Psoas muscle (tissue), 8 donors: Measurements from ENCODE around the gene GDAP2. TPM values are rescaled to one million over a fixed set of nuclear protein-coding genes. Genes with fewer than 3 reads are reported as not detected.

Experiments used
- ATAC-seq, 4 donors: fragments of 200-7000 bp; cut with Tn5 transposase; one replicate each; pipeline ENCODE4 v1.9.1; 2020; ENCODE audit warnings: moderate library complexity in 3 of 4, mild to moderate bottlenecking in 2 of 4
- DNase-seq, 2 donors: peaks; one replicate each; pipeline ENCODE4 v3.0.0-alpha.2; 2020
- H3K27ac ChIP-seq: fragments of 200-600 bp; one replicate; pipeline ENCODE4 v1.8.0; 2022
- H3K27me3 ChIP-seq, 3 donors: fragments of 200-600 bp in 1 of 3; one replicate each; pipeline versions ENCODE4 v1.6.1 to v1.8.0; 2013 to 2022; ENCODE audit warnings: low read length in 2 of 3, mild to moderate bottlenecking in 2 of 3, moderate library complexity in 1 of 3; ENCODE audit not compliant: insufficient read depth in 3 of 3
- H3K36me3 ChIP-seq, 2 donors: fragments of 200-600 bp in 1 of 2; one replicate each; pipeline versions ENCODE4 v1.6.1 to v1.8.0; 2013 to 2022; ENCODE audit warnings: low read depth in 1 of 2, mild to moderate bottlenecking in 1 of 2, moderate library complexity in 1 of 2; ENCODE audit not compliant: insufficient read depth in 1 of 2
- H3K4me1 ChIP-seq: fragments of 200-600 bp; one replicate; pipeline ENCODE4 v1.8.0; 2022
- H3K4me3 ChIP-seq: fragments of 200-600 bp; one replicate; pipeline ENCODE4 v1.8.0; 2022; ENCODE audit warnings: mild to moderate bottlenecking
- H3K9me3 ChIP-seq: fragments of 200-600 bp; one replicate; pipeline ENCODE4 v1.8.0; 2022
- WGBS, 3 donors: extraction: QIAGEN DNeasy Blood & Tissue Kit; methylation state at CpG; one replicate each; pipeline versions ENCODE4 v1.1.6 to v1.1.7; 2013; 5-methylcytosine and 5-hydroxymethylcytosine counted together
- intact Hi-C, 2 donors: fragments of 100-400 bp; cut with DNase I; formaldehyde crosslinking; loops; one replicate each; pipeline versions ENCODE4 v1.11.0 to v1.14.2; 2022
- polyA plus RNA-seq, 3 donors: library from polyadenylated mRNA; stranded (reverse); fragments of 200-250 nt; gene quantifications; one replicate each; pipeline ENCODE4 v1.2.3, GENCODE V29; 2013
- total RNA-seq, 4 donors: library from RNA; stranded (reverse); fragmentation: NEBNext Ultra II Directional in 2 of 4; extraction: Animal tissue kit (Norgen Biotek cat#: 25700) in 2 of 4; gene quantifications; one replicate each; pipeline versions ENCODE4 v1.2.1 to v1.2.4, GENCODE V29; 2021 to 2023
- TF ChIP-seq, protein P1 (sequence below): fragments of 200-600 bp; IDR thresholded peaks from one replicate; pipeline ENCODE4 v1.8.0; 2022; ENCODE audit warnings: antibody characterized with exemption
- donor health status: healthy with polysubstance abuse.
- donor health status: DM: no; HTN: no; CAD: no; lungs with moderate emphysema.
- donor health status: Bipolar disorder and iron deficiency.
- donor health status: healthy.
- donor health status: DM: yes; HTN: yes; CAD: no.
- donor health status: DM: no; HTN: no; CAD: no.
- donor health status: DM: no; HTN: no; CAD: no.
- donor health status: DM: yes; HTN: yes; CAD: no.

Gene GDAP2
- total and polyA plus RNA-seq, 7 donors: 2.4 to 12.2 (median 9.3) TPM

DNA sequence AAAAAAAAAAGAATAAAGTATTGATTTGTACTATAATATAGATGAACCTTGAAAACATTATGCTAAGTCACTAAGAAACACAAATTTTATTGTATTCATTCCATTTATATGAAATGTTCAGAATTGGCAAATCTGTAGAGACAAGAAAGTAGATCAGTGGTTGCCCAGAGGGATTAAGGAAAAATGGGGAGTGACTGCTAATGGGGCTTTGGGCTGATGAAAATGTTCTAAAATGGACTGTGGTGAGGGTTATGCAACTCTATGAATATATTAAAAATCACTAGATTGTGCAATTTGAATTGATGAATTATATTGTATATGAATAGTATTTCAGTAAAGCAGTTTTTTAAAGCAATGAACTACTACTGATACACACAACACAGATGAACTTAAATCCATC is 10.0 kb downstream of the GDAP2 start:
- Histone ChIP-seq H3K4me1 (no peaks in the 10 kb centered on the region), H3K9me3 (no peaks in the 10 kb centered on the region), H3K27me3 (no peaks in the 10 kb centered on the region), H3K36me3 (peaks cover 0 to 59% of the 10 kb centered on the region in 2 donors), H3K27ac (no peak overlapping the region), H3K4me3 (no peak overlapping the region)
- DNase-seq: no peak
- intact Hi-C loops: no loop called here
- TF ChIP-seq, protein P1, sequence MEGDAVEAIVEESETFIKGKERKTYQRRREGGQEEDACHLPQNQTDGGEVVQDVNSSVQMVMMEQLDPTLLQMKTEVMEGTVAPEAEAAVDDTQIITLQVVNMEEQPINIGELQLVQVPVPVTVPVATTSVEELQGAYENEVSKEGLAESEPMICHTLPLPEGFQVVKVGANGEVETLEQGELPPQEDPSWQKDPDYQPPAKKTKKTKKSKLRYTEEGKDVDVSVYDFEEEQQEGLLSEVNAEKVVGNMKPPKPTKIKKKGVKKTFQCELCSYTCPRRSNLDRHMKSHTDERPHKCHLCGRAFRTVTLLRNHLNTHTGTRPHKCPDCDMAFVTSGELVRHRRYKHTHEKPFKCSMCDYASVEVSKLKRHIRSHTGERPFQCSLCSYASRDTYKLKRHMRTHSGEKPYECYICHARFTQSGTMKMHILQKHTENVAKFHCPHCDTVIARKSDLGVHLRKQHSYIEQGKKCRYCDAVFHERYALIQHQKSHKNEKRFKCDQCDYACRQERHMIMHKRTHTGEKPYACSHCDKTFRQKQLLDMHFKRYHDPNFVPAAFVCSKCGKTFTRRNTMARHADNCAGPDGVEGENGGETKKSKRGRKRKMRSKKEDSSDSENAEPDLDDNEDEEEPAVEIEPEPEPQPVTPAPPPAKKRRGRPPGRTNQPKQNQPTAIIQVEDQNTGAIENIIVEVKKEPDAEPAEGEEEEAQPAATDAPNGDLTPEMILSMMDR: no peak
- ATAC-seq: no peak

DNA sequence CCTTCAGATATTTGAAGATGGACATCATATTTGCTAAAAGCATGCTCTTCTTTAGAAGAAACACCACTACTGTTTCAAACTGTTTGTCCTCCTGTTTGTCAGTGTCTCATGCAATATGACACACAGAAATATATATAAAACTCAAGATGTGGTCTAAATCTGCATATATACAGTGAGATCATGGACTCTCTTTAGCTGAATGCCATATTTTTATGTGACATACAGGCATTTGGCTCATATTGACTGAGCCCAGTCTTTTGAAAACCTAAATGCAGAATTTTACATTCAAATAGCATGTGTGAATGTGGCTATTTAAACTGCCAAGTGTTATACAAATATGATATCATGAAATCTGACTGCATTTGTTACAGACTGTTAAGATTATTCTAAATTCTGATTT is 18.4 kb downstream of the GDAP2 start:
- H3K36me3 ChIP-seq: peaks cover 0 to 100% of the 10 kb centered on the region in 2 donors
- intact Hi-C loops: no loop called here
- DNase-seq (no peak), ATAC-seq (no peak)
- H3K4me1 ChIP-seq: no peaks in the 10 kb centered on the region
- H3K27ac ChIP-seq: no peak overlapping the region
- H3K27me3 ChIP-seq: no peaks in the 10 kb centered on the region
- H3K9me3 ChIP-seq: no peaks in the 10 kb centered on the region
- TF ChIP-seq, protein P1: no peak
- H3K4me3 ChIP-seq: no peak overlapping the region

DNA sequence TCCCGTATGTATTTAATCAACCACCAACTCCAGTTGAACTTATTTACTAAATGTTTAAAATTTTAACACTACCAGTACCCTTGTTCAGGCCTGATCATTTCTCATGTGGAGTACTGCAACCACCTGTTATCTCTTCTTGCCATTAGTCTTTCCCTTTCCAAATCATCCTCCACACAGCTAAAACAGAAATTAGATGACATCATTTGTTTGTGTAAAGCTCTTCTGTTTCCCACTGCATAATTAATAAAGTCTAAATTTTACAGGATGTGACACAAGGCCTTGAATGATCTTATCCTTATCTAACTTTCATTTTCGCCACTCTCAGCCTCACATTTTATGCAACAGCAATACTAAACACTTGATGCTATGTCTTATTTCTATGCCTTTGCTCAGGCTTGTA is 24.4 kb downstream of the GDAP2 start:
- Histone ChIP-seq H3K27ac (no peak overlapping the region), H3K4me1 (no peaks in the 10 kb centered on the region), H3K4me3 (no peak overlapping the region), H3K9me3 (no peaks in the 10 kb centered on the region), H3K36me3 (peaks cover 6 to 97% of the 10 kb centered on the region in 2 donors), H3K27me3 (no peaks in the 10 kb centered on the region)
- DNase-seq (no peak), ATAC-seq (no peak)
- TF ChIP-seq, protein P1: no peak
- WGBS, 3 donors: 93 to 98% (median 97%) methylated on average over 2 of the region's 2 CpGs
- intact Hi-C loops: loop anchor here in 1 of 2 donors (10.0 kb wide), 1 partner anchor 50 kb away; no protein-coding TSS in a partner anchor

DNA sequence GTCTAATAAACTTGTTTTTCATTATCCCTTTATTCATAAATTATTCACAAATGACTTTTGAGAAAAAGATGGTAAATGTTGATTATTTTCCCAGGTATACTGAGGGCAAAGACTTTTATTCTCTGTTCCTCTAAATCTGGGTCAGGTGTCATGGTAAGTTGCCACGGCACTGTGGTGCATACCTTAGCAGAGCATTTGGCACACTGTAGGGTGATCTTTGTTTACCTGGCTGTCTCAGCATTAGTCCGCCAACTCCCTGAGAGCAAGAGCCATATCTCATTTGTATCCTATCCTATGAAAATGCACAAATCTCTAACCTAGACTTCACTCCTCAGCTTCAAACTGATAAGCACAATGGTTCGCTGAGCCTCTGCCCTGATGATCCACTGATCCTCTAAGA is 24.9 kb downstream of the GDAP2 start:
- Histone ChIP-seq H3K27ac (no peak overlapping the region), H3K36me3 (peaks cover 6 to 97% of the 10 kb centered on the region in 2 donors), H3K9me3 (no peaks in the 10 kb centered on the region), H3K4me1 (no peaks in the 10 kb centered on the region), H3K27me3 (no peaks in the 10 kb centered on the region), H3K4me3 (no peak overlapping the region)
- TF ChIP-seq, protein P1: no peak
- ATAC-seq (no peak), DNase-seq (no peak)
- intact Hi-C loops: loop anchor here in 1 of 2 donors (10.0 kb wide), 1 partner anchor 50 kb away; no protein-coding TSS in a partner anchor
- WGBS, 3 donors: 84 to 90% (median 86%) methylated on average over 3 of the region's 3 CpGs

DNA sequence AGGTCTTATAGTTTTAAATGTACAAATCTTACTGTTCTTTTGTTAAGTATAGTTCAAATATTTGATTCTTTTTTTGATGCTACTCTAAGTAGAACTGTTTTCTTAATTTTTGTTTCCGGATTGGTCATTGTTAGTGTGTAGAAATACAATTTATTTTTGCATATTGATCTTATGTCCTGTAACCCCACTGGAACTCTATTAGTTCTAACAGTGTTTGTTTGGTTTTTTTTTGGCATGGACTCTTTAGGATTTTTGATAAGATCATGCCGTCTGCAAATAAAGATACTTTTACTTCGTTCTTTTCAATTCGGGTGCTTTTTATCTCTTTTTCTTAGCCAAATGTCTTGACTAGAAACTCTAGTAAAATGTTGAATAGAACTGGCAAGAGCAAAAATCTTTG is 26.5 kb downstream of the GDAP2 start:
- TF ChIP-seq, protein P1: no peak
- no peaks in the 10 kb centered on the region for H3K9me3 ChIP-seq
- DNase-seq (no peak), ATAC-seq (no peak)
- H3K27ac ChIP-seq: no peak overlapping the region
- H3K27me3 ChIP-seq: no peaks in the 10 kb centered on the region
- intact Hi-C loops: loop anchor here in 1 of 2 donors (10.0 kb wide), 1 partner anchor 52 kb away; no protein-coding TSS in a partner anchor
- no peaks in the 10 kb centered on the region for H3K4me1 ChIP-seq
- 93 to 97% (median 96%) methylated on average over 4 of the region's 4 CpGs for WGBS, 3 donors
- peaks cover 10 to 97% of the 10 kb centered on the region in 2 donors for H3K36me3 ChIP-seq
- no peak overlapping the region for H3K4me3 ChIP-seq
